OCI-LY7 (cell line): ENCODE results near the gene LSS.

Experiments
- EZH2phosphoT487 ChIP-seq: fragments of 200-600 bp; sonication (generic); IDR thresholded peaks from 2 replicates; pipeline ENCODE4 v1.6.1; 2018; ENCODE audit warnings: low read depth, borderline replicate concordance, mild to moderate bottlenecking, mixed run types, antibody characterized with exemption, low read length, moderate library complexity, mixed read lengths
- TF ChIP-seq, protein P1 (sequence below): fragments of 200-600 bp; sonication (generic); conservative IDR thresholded peaks from 2 replicates; pipeline ENCODE4 v1.5.1; 2014; ENCODE audit warnings: mild to moderate bottlenecking, antibody characterized with exemption, low read length, moderate library complexity, mixed read lengths

GRCh38 chr21:46156378-46156645 lies 72.3 kb downstream of the LSS start:
- TF ChIP-seq, protein P1, sequence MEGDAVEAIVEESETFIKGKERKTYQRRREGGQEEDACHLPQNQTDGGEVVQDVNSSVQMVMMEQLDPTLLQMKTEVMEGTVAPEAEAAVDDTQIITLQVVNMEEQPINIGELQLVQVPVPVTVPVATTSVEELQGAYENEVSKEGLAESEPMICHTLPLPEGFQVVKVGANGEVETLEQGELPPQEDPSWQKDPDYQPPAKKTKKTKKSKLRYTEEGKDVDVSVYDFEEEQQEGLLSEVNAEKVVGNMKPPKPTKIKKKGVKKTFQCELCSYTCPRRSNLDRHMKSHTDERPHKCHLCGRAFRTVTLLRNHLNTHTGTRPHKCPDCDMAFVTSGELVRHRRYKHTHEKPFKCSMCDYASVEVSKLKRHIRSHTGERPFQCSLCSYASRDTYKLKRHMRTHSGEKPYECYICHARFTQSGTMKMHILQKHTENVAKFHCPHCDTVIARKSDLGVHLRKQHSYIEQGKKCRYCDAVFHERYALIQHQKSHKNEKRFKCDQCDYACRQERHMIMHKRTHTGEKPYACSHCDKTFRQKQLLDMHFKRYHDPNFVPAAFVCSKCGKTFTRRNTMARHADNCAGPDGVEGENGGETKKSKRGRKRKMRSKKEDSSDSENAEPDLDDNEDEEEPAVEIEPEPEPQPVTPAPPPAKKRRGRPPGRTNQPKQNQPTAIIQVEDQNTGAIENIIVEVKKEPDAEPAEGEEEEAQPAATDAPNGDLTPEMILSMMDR: no peak
- TF ChIP-seq EZH2phosphoT487: no peak
